KMS-11 (cell line): ENCODE measurements around the gene SCLY.

Source experiments
- H2AFZ ChIP-seq: fragments of 200-600 bp; sonication (generic); 2 replicates; pipeline ENCODE4 v1.6.1; 2016; ENCODE audit warnings: antibody characterized with exemption, mixed run types, low read depth
- H3K27ac ChIP-seq: fragments of 200-600 bp; sonication (generic); 2 replicates; pipeline ENCODE4 v1.6.1; 2016; ENCODE audit warnings: mild to moderate bottlenecking, mixed run types
- H3K27me3 ChIP-seq: fragments of 200-600 bp; sonication (generic); 2 replicates; pipeline ENCODE4 v1.6.1; 2017; ENCODE audit warnings: mild to moderate bottlenecking, low read depth, mixed run types, moderate library complexity; ENCODE audit not compliant: insufficient read depth
- H3K36me3 ChIP-seq: fragments of 200-600 bp; sonication (generic); 2 replicates; pipeline ENCODE4 v1.6.1; 2017; ENCODE audit warnings: mild to moderate bottlenecking, mixed run types; ENCODE audit not compliant: insufficient read depth
- H3K4me1 ChIP-seq: fragments of 200-600 bp; sonication (generic); 2 replicates; pipeline ENCODE4 v1.6.1; 2016; ENCODE audit warnings: mild to moderate bottlenecking, low read depth, mixed run types; ENCODE audit not compliant: poor library complexity, severe bottlenecking
- H3K4me2 ChIP-seq: fragments of 200-600 bp; sonication (generic); 2 replicates; pipeline ENCODE4 v1.7.0; 2016; ENCODE audit warnings: mild to moderate bottlenecking, mixed run types
- H3K4me3 ChIP-seq: fragments of 200-600 bp; sonication (generic); IDR thresholded peaks from 2 replicates; pipeline ENCODE4 v1.6.1; 2017; ENCODE audit warnings: low read depth, low read length, mixed read lengths; ENCODE audit not compliant: insufficient read depth
- H3K79me2 ChIP-seq: fragments of 200-600 bp; sonication (generic); 2 replicates; pipeline ENCODE4 v1.6.1; 2016; ENCODE audit warnings: low read depth, mixed run types; ENCODE audit not compliant: insufficient read depth
- H3K9ac ChIP-seq: fragments of 200-600 bp; sonication (generic); 2 replicates; pipeline ENCODE4 v1.6.1; 2016; ENCODE audit warnings: mild to moderate bottlenecking, mixed run types
- H4K20me1 ChIP-seq: fragments of 200-600 bp; sonication (generic); 2 replicates; pipeline ENCODE4 v1.6.1; 2016; ENCODE audit warnings: mild to moderate bottlenecking, mixed run types; ENCODE audit not compliant: insufficient read depth
- TF ChIP-seq, protein P1 (sequence below): fragments of 200-600 bp; sonication (generic); conservative IDR thresholded peaks from 2 replicates; pipeline ENCODE4 v1.6.1; 2017; ENCODE audit warnings: low read depth, mild to moderate bottlenecking, antibody characterized with exemption, low read length, moderate library complexity, mixed read lengths

SCLY gene

DNA sequence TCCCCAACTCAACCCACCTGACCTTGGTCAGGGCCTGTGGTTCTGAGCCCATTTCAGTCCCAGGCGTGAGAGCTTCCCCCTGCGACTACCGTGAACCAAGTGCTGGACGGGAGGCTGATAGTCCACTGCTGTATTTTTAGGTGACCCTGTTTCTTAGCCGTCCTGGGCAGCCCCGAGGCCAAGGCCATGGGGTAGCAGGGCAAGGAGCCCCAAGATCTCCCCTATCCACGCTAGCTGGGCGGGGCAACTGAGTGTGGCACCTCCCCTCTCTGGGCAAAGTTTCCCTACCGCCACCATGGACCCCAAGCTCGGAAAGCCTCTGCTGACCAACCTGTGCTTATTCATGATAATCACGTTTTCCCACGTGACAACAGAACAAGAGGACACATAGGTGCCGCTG, 77.1 kb downstream of the SCLY start:
- no peaks in the 10 kb centered on the region for H3K27me3 ChIP-seq
- H3K4me3 ChIP-seq, result no peak overlapping the region
- no peak overlapping the region for H3K9ac ChIP-seq
- no peaks in the 10 kb centered on the region for H3K36me3 ChIP-seq
- H3K4me2 ChIP-seq, result no peak overlapping the region
- H2AFZ ChIP-seq, result no peak overlapping the region
- no peaks in the 10 kb centered on the region for H3K79me2 ChIP-seq
- H3K27ac ChIP-seq, result no peak overlapping the region
- peaks cover 4% of the 10 kb centered on the region for H3K4me1 ChIP-seq
- TF ChIP-seq, protein P1, sequence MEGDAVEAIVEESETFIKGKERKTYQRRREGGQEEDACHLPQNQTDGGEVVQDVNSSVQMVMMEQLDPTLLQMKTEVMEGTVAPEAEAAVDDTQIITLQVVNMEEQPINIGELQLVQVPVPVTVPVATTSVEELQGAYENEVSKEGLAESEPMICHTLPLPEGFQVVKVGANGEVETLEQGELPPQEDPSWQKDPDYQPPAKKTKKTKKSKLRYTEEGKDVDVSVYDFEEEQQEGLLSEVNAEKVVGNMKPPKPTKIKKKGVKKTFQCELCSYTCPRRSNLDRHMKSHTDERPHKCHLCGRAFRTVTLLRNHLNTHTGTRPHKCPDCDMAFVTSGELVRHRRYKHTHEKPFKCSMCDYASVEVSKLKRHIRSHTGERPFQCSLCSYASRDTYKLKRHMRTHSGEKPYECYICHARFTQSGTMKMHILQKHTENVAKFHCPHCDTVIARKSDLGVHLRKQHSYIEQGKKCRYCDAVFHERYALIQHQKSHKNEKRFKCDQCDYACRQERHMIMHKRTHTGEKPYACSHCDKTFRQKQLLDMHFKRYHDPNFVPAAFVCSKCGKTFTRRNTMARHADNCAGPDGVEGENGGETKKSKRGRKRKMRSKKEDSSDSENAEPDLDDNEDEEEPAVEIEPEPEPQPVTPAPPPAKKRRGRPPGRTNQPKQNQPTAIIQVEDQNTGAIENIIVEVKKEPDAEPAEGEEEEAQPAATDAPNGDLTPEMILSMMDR, result no peak
- no peaks in the 10 kb centered on the region for H4K20me1 ChIP-seq

GRCh38 chr2:238138331-238139195, 77.8 kb downstream of the SCLY start, which contains the start of gene KLHL30:
KLHL30 (plus strand) TSS chr2:238138668; CDS start chr2:238140755, 2,087 bp downstream.
- H3K9ac ChIP-seq, result no peak within 1 kb of the TSS
- H4K20me1 ChIP-seq, result no peaks in the 10 kb centered on the region
- H3K79me2 ChIP-seq, result no peaks in the 10 kb centered on the region
- peak within 1 kb of the TSS; percentile 45; the same call in 1 of the 2 replicates for H3K4me2 ChIP-seq
- peaks cover 4% of the 10 kb centered on the region for H3K4me1 ChIP-seq
- no peaks in the 10 kb centered on the region for H3K36me3 ChIP-seq
- no peaks in the 10 kb centered on the region for H3K27me3 ChIP-seq
- H2AFZ ChIP-seq, result peak within 1 kb of the TSS; percentile 64
- TF ChIP-seq, protein P1, result no peak
- H3K4me3 ChIP-seq, result no peak within 1 kb of the TSS
- H3K27ac ChIP-seq, result no peak within 1 kb of the TSS

- TF ChIP-seq, protein P1, result peak; percentile 91
- Histone ChIP-seq H4K20me1 (no peaks in the 10 kb centered on the region), H3K27me3 (no peaks in the 10 kb centered on the region), H3K4me3 (no peak overlapping the region), H3K36me3 (no peaks in the 10 kb centered on the region), H2AFZ (peak overlapping the region; percentile 64), H3K4me2 (peak overlapping the region; percentile 45; the same call in 1 of the 2 replicates), H3K79me2 (no peaks in the 10 kb centered on the region), H3K4me1 (peaks cover 4% of the 10 kb centered on the region), H3K9ac (peak overlapping the region; percentile 9; the same call in 1 of the 2 replicates), H3K27ac (no peak overlapping the region)
Observed at GRCh38 chr2:238139196-238140039, 78.6 kb downstream of the SCLY start.

- TF ChIP-seq, protein P1, result no peak
- Histone ChIP-seq H3K4me3 (no peak overlapping the region), H3K27me3 (no peaks in the 10 kb centered on the region), H3K79me2 (no peaks in the 10 kb centered on the region), H2AFZ (peak overlapping the region; percentile 64), H3K4me1 (peaks cover 4% of the 10 kb centered on the region), H3K36me3 (no peaks in the 10 kb centered on the region), H3K27ac (no peak overlapping the region), H3K4me2 (peak overlapping the region; percentile 45; the same call in 1 of the 2 replicates), H4K20me1 (no peaks in the 10 kb centered on the region), H3K9ac (peak overlapping the region; percentile 9; the same call in 1 of the 2 replicates)
Observed at GRCh38 chr2:238140040-238140439, 79.2 kb downstream of the SCLY start.
